Stimulated activated CD4-positive, alpha-beta T cell treated with anti-CD3 and anti-CD28 coated beads, Interleukin-2, amount 100 ng/mL, for 48 hours (primary cell): ENCODE results near the gene EXOSC2.

Source experiments
- DNase-seq, 2 donors: peaks; one replicate each; pipeline ENCODE4 v3.0.0-alpha.2; 2020

Gene EXOSC2, protein sequence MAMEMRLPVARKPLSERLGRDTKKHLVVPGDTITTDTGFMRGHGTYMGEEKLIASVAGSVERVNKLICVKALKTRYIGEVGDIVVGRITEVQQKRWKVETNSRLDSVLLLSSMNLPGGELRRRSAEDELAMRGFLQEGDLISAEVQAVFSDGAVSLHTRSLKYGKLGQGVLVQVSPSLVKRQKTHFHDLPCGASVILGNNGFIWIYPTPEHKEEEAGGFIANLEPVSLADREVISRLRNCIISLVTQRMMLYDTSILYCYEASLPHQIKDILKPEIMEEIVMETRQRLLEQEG

DNA sequence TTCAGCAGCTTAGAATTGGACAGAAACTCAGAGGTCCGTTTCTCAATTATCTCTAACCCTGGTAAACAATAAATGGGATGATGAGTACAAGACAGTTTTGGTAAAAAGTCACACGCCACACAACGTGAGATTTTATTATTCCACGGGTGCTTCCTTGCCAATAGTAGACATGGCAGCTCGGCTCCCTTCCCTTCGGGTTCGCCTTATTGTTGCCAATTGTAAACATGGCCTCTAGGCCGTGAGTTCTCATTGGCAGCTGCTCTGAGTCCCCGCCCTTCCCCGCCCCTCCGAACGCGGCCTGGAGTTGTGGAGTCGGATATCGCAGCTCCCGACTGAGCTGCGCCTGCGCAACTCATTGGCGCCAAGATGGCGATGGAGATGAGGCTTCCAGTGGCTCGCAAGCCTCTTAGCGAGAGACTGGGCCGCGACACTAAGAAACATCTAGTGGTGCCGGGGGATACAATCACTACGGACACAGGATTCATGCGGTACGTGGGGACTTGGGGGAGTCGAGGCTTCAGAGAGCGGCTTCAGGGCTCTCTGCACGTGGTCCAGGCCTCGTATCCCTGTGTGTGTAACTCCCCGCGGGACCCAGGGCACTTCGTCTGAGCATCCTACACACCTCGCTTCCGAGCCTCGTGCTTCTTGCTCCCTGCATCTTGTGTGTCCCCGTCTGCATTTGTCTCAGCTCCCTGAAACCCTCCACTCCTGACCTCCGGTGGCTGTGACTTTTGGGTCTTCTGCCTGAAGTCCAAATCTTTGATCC lies at the start of gene EXOSC2:
Gene EXOSC2, plus strand, starts transcription at position 355 of the 766 bp plus-strand sequence. Its CDS starts 12 bp downstream, at position 367.
- peak; percentile 93 to 96 for DNase-seq

DNA sequence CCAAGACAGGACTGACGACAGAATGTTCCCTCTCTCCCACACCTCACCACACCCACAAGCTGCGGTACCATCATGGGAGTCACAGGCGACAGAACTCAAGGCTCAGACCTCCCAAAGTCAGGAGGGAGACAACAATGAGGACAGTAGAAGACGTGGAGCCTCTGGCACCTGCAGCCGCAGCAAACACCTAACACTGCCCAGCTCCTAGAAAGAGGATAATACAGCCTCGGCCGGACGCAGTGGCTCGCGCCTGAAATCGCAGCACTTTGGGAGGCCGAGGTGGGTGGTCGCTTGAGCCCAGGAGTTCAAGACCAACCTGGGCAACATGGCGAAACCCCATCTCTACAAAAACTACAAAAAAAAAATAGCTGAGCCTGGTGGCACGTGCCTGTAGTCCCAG lies 42.4 kb upstream of the EXOSC2 start:
- DNase-seq, result no peak

DNA sequence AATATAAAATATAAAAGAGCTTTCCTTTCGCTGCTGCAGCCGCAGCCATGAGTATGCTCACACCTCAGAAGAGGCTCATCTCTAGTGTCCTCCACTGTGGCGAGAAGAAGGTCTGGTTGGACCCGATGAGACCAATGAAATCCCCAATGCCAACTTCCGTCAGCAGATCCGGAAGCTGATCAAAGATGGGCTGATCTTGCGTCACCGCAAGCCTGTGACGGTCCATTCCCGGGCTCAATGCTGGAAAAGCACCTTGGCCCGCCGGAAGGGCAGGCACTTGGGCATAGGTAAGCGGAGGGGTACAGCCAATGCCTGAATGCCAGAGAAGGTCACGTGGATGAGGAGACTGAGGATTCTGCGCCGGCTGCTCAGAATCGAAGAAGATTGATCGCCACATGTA lies 41.8 kb upstream of the EXOSC2 start:
- no peak for DNase-seq

DNA sequence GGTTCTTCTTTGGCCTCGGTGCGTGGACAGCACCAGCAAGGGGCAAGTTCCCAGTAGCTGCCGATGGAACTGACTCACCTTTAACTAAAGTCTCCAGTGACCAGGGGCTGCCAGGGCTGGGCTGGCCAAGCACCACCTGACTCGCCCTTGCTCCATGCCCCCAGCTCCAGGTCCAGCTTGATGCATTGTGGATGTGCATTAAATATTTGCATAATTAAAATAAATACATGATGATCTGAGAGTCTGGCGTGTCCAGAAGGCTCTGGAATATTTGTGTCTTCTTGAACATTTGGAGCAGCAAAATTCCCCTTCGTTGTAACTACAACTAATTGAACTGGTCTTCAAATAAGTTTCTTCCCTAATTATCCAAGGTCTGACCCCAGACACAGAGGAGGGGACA lies 38.7 kb upstream of the EXOSC2 start:
- DNase-seq, result no peak

DNA sequence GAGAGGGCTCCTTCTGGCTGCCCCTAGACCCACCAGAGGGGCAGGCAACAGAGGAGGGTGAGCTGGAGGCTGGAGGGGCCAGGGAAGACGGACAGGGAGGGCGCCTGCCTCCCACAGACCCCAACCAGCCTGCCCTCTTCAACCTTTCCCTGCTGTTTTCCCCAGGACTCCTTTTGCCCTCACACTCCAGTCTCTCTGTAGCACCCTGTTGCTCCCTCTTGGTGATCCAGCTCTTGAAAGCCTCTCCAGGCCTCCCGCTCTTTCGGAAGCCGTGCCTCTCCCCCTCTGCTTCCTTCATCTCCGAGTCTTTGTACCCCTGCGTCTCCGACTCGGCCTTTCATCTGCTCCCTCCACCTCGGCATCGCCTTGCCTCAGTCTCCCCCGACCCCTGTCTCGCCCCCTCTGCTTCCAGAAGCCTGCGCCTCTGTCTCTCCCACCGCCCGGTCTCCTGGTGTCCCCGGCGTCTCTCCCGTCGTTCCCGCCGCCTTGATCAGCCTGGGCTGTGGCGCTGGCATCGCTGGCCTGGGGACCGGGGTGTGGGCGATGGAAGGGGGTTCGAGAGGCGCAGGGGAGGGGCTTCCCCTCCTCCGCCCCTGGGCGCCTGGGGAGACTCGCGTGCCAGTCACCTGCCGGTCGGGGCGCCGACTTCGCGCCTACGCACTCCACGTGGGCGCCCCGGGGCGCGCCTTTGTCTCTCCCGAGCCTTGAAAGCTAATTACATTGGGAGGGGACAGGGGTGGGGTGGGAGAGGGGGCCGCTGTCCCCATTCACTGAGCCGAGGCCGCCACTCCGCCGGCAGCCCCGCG lies 34.5 kb upstream of the EXOSC2 start:
- DNase-seq, result no peak

DNA sequence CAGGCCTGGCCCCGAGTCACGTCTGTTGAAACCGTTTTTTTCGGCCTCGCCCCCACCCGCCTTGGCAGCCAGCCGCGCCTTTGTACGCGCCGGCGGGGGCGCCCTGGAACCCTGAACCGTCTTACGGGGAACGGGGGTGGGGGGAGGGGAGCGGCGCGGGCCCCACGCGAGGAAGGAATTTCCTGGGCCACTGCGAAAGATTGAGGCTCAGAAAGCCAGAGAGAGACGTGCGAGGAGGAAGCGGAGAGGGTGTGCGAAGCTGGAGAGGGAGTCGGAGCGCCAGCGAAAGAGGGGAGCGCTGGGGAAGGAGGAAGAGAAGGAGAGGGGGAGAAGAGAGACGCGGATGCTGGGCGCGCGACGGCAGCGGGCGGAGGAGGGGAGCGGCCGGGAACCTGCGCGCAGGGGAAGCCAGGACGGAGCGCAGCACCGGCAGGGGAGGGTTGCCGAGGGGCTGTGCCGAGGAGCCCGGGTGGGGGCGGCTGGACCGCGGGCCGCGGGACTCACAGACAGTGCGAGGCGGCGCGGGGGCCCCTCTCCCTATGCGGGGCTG lies 33.8 kb upstream of the EXOSC2 start:
- DNase-seq, result no peak

DNA sequence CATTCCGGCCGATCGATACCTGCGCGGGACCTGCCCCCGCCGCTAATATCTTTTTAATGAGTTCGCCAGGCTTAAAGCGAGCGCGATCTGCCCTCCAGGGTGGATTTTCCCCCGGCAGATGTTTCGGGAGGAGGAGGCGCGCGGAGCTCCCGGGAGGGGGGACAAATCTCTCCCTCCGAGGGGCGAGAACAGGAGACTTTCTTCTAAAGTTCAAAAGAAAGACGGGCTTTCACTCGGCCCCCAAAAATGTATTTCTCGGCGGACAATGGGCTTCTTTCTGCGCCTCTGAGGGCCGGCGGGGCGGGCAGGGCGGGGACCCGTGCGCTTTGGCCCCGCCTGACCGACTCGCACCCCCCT lies 33.3 kb upstream of the EXOSC2 start:
- DNase-seq, result no peak

DNA sequence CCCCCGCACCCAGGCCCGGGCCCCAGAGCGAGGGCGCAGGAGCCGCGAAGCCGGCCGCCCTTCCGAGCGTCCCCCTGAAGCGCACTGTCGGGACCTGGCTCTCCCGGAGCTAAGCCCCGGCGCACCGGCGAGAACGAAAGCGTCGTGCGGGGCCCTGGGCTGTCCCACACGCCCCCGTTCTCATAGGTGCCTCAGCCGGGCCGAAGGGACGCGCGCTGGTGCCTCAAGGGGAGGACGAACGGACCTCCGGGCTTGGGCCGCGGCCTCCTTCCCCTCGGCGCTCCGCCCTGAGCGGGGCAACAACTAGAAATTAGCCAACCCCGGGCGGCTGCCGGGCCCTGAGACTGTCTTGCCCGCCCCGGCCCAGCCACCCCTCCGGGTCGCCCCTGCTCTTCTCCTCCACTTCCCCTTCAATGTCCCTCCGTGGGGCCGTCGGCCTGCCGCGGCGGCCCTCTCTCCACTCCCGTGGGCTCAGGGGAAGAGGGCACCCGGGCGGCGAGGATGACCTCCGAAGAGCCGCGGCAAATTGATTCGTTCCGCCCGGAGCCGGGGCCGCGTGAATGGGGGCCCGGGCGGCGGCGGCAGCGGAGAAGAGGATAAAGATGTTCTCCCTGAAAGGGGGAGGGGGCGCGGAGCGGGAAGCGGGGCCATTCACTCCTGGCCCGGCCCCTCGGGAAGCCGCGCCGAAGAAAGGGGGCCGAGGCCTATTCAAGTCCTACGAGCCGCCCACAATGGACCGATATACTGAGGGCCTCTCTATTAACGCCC lies 32.7 kb upstream of the EXOSC2 start:
- DNase-seq, result no peak

DNA sequence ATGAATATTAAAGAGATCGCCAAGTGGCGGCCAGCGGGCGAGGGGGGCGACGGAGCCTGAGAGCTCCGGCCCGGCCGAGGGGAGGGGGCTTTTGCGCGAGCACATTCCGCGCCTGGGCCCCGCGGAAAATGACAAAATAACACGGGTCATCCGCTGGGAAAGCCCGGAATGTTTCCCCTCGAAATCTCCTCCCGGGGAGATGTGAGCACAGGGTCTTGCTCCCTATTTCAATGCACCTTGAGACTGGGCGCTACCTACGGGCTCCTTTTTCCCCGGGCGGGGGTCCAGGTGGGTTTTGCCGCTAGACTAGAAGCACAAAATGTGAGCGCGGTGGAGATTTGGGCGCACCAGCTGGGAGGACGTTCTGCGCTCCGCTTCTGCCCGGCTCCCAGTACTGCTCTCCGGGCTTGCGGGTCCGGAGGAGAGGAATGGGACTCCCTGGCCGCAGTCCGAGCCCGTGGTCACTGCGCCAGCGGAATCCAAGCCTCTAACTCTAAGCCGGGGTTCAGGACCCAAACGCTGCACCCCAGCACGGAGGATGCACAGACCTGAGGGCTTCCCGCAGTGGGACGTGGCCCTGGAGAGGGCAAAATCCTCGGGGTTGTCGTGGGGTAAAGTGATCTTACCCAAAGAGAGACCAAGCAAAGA lies 32.0 kb upstream of the EXOSC2 start:
- no peak for DNase-seq

DNA sequence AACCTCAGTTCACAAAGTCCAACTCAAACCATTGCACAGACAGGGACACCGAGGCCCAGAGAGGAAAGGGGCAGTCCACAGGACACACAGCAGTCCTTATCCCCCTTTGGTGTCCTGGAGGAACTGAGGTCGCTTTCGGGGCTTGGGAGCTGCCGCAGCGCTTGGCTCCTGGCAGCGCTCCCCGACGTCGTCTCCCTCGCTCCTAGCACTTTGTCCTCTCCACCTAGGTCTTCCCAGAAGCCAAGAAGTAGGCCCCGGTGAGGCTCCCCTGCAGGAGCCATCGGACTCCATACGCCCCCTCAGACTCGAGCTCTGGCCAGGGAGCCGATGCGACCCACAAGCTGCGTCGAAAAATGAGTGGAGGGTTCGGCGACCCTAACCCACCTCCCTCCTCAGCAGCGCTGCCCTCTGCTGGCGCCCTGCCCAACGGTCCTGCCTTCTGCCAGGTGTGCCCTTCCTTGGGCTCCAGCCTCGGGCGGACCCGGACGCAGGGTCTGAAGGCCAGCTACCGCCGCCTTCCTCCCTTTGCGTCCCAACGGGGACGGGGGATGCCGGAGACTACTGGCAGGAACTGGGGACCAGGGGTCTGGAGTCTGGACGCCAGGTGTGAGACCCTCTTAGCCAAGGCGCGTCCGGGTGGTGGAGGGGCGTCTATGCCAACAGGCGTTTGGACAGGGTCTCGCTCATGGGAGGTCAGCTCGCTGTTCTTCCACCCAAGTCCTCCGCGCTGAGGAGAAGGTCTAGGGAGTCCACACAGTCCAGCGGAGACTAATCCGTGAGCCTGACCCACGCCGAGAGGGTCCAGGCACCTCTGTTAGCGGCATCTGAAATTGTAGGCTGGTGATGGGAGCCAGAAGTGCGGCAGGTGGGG lies 31.2 kb upstream of the EXOSC2 start:
- DNase-seq, result no peak

DNA sequence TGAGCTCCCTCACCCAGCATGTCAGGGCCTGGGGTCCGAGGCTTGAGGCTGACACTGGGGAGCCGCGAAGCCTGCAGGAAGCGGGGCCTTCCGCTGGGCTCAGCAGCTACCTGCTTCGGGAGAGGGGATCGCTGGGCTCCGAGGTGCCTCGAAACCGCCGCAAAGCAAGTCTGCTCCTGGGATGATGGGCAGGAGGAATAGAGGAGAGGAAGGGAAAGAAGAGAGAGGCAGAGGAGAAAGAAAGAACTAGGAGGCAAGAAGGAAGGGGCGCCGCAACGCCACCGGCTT lies 30.7 kb upstream of the EXOSC2 start:
- DNase-seq, result no peak

DNA sequence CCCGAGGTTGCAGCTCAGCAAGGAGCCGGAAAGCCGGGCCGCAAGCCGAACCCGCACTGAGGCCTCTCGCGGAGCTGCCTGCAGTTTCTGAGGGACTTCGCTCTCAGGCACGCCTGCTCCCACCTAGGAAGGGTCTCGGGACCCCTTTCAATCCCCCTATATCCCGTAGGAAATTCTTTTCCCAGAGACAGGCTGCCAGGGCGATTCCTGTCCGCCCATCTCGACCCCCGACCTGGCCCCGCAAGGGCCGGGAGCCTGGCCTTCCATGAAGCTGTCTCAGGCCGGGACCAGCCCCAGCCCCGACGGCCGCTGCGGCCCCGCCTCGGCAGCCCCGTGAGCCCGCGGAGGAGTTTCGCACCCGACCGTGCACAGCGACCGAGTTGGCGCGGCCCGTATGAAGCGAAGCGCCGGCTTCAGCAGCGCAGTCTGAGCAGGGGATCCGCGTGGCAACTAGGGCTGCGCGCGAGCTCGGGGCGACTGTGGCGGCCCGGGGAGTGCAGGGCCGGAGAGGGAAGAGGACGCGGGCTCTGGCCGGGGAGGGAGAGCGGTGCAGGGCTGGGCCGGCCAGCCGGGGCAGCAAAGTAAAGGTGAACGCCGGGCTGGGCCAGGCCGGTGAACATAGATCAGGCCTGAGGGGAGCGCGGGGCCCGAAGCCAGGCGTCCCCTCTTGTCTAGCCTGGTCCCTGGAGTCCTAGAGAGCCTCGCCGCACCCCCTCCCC lies 30.2 kb upstream of the EXOSC2 start:
- no peak for DNase-seq

DNA sequence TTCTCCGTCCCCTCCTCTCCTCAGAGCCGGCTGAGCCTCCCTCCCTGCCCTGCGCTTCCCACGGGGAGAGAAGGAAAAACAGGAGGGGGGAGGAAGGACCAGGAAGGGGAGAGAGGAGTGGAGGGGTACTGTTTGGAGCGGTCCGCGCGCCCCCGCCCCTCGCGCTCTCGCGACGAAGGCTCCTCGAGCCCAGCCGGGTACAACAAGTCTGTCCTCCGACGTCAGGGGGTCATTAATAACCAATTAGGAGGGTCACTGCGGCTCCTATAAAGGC lies 29.7 kb upstream of the EXOSC2 start:
- DNase-seq, result no peak

DNA sequence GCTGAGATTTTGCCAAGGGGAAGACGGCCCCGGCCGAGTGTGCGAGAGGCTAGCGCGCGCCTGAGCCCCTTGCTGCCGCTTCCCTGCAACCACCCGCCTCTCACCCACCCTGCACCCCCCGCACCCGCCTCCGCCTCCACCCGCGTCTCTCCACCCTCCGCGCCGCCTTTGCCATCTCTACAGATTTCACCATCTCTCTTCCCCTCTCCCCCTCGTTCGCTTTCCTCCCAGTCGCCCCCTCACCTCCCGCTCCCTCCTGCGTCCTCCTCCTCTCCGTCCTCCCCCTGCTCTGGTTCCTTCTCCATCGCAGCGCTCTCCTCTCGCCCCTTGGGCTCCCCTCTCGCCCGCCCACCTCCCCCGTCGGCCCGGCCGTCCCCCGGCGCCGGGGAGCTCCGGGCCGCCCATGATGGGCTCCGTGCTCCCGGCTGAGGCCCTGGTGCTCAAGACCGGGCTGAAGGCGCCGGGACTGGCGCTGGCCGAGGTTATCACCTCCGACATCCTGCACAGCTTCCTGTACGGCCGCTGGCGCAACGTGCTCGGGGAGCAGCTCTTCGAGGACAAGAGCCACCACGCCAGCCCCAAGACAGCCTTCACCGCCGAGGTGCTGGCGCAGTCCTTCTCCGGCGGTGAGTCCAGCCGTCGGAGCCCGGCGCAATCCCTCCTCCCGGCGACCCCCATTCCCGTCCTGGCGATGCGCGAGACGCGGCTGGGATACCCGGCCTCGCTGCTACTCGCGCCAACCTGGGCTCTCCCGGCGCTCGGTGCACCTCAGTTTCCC lies 29.1 kb upstream of the EXOSC2 start, which contains the start of gene PRDM12:
Gene PRDM12, plus strand, starts transcription at position 344 of the 778 bp plus-strand sequence. Its CDS starts 60 bp downstream, at position 404.
- no peak for DNase-seq

DNA sequence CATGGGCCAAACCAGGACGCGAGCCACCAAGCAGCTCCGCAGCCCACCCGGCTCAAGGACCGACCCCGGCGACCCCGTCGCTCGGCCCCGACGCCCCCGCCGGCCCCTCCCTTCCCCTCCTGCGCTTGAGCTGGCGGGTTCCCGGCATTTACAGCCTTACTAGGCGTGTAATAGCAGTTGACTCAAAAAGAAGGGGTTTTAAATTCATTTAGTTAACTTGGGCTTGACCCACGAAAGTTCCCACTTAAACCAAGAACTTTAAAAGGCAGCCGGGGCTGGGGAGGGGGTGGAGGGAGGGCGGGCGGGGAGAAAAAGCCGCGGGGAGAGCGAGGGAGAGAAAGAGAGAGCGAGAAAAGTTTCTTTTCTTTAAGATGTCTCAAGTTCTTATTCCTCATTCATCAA lies 28.6 kb upstream of the EXOSC2 start:
- no peak for DNase-seq

DNA sequence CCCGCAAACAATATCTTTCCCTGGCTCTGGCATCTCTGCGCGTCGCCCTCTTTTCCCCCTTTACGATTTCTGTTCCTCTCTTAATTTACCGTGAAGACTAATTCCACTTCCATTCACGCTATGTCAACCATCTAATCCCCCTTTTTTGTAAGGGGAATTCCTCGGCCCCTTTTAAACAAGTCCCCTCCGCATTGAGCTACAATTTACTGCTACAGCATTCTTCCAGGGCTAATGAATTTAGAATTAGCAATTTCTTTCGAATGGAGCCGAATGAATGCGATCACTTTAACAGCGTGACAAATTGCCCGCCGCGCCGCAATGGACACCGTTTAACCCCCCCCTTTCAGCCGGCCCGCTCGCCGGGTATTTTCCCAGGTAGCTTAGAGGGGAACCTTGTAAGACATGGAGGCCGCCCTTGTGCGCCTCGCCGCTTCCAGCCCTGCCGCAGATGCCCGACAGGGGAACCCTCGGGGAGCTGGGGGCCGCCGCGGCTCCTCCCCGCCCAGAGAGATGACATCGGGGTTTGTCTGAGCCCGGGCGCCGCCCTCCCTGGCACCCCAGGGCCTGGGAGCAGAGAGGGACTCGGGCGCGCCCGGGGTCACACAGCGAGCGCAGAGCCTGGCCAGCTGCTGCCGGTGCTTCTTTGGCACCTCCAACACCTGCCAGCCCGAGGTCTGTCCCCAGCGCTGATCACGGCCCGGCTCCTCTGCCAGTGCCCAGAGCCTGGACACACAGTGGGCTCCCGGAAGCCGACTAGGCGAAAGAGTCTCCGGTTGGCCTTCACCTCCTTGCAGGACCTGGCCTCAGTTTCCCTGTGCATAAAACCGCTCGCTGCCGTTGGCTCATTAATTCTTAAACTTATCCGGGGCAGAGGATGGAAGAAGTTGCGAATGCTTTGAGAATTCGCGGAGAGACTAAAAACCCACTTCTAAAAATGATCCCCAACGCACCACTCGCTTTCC lies 27.9 kb upstream of the EXOSC2 start:
- DNase-seq, result no peak

DNA sequence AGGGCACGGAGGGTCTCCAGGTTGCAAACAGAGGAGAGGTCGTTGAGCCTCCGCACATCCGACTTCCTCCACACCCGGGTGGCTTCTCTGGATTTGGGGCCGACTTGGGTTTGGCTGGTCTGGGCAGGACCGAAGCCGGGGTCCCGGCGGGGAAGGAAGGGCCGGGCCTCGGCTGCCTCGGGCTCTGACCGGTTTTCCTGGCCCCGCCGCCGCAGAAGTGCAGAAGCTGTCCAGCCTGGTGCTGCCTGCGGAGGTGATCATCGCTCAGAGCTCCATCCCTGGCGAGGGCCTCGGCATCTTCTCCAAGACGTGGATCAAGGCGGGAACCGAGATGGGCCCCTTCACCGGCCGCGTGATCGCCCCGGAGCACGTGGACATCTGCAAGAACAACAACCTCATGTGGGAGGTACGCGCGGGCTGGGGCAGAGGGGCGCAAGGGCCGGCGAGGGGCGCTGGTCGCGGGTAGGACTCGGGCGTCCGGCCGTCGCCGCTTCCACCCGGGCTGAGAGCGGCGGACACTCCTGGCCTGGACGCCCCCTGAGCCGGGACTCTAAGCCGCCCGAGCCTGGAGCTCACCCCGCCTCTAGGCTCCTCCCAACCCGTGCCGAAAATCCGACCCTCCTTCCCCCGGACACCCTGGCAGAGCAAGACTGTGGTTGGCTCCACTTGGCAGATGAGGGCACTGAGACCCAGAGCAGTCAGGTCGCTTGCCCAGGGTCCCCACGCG lies 27.0 kb upstream of the EXOSC2 start:
- DNase-seq, result no peak

DNA sequence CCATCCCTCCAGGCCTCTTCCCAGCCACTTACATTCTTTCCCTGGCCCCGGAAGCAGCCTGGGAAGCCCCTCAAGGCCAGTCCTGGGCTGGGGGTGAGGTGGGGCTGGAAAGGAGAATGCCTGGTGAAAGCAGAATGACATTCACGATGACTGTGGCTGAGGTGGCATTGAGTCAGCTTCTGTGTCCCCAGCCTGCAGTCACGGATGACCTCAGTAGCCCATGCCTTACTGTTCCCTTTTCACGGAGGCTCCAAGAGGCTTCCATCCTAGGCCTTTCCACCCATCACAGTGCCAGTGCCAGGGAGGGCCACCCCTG lies 26.5 kb upstream of the EXOSC2 start:
- no peak for DNase-seq
